Psoas muscle (tissue), 8 donors: ENCODE data around the gene ZNF610. TPM values are rescaled to one million over a fixed set of nuclear protein-coding genes. Genes with fewer than 3 reads are reported as not detected.

Experiments
- ATAC-seq, 4 donors: fragments of 200-7000 bp; cut with Tn5 transposase; one replicate each; pipeline ENCODE4 v1.9.1; 2020; ENCODE audit warnings: moderate library complexity in 3 of 4, mild to moderate bottlenecking in 2 of 4
- DNase-seq, 2 donors: peaks; one replicate each; pipeline ENCODE4 v3.0.0-alpha.2; 2020
- H3K27ac ChIP-seq: fragments of 200-600 bp; one replicate; pipeline ENCODE4 v1.8.0; 2022
- H3K27me3 ChIP-seq, 3 donors: fragments of 200-600 bp in 1 of 3; one replicate each; pipeline versions ENCODE4 v1.6.1 to v1.8.0; 2013 to 2022; ENCODE audit warnings: low read length in 2 of 3, mild to moderate bottlenecking in 2 of 3, moderate library complexity in 1 of 3; ENCODE audit not compliant: insufficient read depth in 3 of 3
- H3K36me3 ChIP-seq, 2 donors: fragments of 200-600 bp in 1 of 2; one replicate each; pipeline versions ENCODE4 v1.6.1 to v1.8.0; 2013 to 2022; ENCODE audit warnings: low read depth in 1 of 2, mild to moderate bottlenecking in 1 of 2, moderate library complexity in 1 of 2; ENCODE audit not compliant: insufficient read depth in 1 of 2
- H3K4me1 ChIP-seq: fragments of 200-600 bp; one replicate; pipeline ENCODE4 v1.8.0; 2022
- H3K4me3 ChIP-seq: fragments of 200-600 bp; one replicate; pipeline ENCODE4 v1.8.0; 2022; ENCODE audit warnings: mild to moderate bottlenecking
- H3K9me3 ChIP-seq: fragments of 200-600 bp; one replicate; pipeline ENCODE4 v1.8.0; 2022
- CTCF ChIP-seq: fragments of 200-600 bp; IDR thresholded peaks from one replicate; pipeline ENCODE4 v1.8.0; 2022; ENCODE audit warnings: antibody characterized with exemption
- WGBS, 3 donors: extraction: QIAGEN DNeasy Blood & Tissue Kit; methylation state at CpG; one replicate each; pipeline versions ENCODE4 v1.1.6 to v1.1.7; 2013; 5-methylcytosine and 5-hydroxymethylcytosine counted together
- intact Hi-C, 2 donors: fragments of 100-400 bp; cut with DNase I; formaldehyde crosslinking; loops; one replicate each; pipeline versions ENCODE4 v1.11.0 to v1.14.2; 2022
- polyA plus RNA-seq, 3 donors: library from polyadenylated mRNA; stranded (reverse); fragments of 200-250 nt; gene quantifications; one replicate each; pipeline ENCODE4 v1.2.3, GENCODE V29; 2013
- total RNA-seq, 4 donors: library from RNA; stranded (reverse); fragmentation: NEBNext Ultra II Directional in 2 of 4; extraction: Animal tissue kit (Norgen Biotek cat#: 25700) in 2 of 4; gene quantifications; one replicate each; pipeline versions ENCODE4 v1.2.1 to v1.2.4, GENCODE V29; 2021 to 2023
- donor health status: healthy with polysubstance abuse.
- donor health status: DM: no; HTN: no; CAD: no; lungs with moderate emphysema.
- donor health status: Bipolar disorder and iron deficiency.
- donor health status: healthy.
- donor health status: DM: yes; HTN: yes; CAD: no.
- donor health status: DM: no; HTN: no; CAD: no.
- donor health status: DM: no; HTN: no; CAD: no.
- donor health status: DM: yes; HTN: yes; CAD: no.

The ZNF610 gene
- total and polyA plus RNA-seq, 7 donors, result 0.06 to 3.7 (median 0.62) TPM

DNA sequence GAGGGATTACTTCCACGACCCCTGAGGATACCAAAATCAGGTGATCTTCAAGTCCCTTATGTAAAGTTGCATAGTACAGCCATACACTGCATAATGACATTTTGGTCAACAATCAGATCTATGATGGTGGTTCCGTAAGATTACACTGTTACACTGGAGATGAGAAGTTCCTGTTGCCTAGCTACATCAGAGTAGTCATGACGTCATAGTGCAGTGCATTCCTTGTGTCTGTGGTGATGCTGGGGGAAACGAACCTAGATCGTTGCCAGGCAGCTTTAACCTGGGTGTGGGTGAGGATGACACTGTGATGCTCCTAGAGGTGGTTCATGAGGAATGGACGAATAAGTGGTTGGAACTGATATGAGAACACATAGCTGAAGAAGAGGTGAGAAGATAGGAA, 9.1 kb downstream of the ZNF610 start:
- DNase-seq, result no peak
- Histone ChIP-seq H3K4me3 (no peak overlapping the region), H3K9me3 (peaks cover 6% of the 10 kb centered on the region), H3K36me3 (peaks cover 10 to 18% of the 10 kb centered on the region in 2 donors), H3K27me3 (no peaks in the 10 kb centered on the region), H3K27ac (no peak overlapping the region), H3K4me1 (no peaks in the 10 kb centered on the region)
- no peak for ATAC-seq
- WGBS, 3 donors, result 84 to 86% (median 85%) methylated on average over 6 of the region's 6 CpGs
- intact Hi-C loops, result no loop called here
- TF ChIP-seq CTCF, result no peak

DNA sequence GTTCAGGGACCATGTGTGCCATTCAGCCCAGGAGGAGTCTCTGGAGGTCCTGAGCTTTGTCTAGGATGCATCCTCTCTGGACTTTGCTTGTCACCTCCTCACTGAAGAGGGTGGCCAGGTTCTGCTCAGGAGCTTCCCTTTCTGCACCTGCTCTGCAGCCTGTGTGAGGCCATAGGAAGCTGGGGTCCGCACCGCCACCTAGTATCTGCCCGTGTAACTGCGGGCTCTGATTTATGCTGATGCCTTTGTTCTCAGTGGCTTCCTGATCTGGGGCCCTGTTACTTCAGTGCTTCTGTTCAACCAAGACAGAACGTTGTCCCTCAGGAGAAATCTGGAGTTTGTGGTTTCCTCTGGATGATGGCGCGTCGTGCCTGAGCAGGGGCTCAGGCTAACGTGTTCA, 15.5 kb downstream of the ZNF610 start:
- Histone ChIP-seq H3K27me3 (no peaks in the 10 kb centered on the region), H3K36me3 (peaks cover 18 to 47% of the 10 kb centered on the region in 2 donors), H3K27ac (no peak overlapping the region), H3K9me3 (peaks cover 10% of the 10 kb centered on the region), H3K4me1 (no peaks in the 10 kb centered on the region), H3K4me3 (no peak overlapping the region)
- WGBS, 3 donors, result 63 to 74% (median 68%) methylated on average over 9 of the region's 9 CpGs
- DNase-seq (no peak), ATAC-seq (no peak)
- intact Hi-C loops, result no loop called here
- TF ChIP-seq CTCF, result no peak

DNA sequence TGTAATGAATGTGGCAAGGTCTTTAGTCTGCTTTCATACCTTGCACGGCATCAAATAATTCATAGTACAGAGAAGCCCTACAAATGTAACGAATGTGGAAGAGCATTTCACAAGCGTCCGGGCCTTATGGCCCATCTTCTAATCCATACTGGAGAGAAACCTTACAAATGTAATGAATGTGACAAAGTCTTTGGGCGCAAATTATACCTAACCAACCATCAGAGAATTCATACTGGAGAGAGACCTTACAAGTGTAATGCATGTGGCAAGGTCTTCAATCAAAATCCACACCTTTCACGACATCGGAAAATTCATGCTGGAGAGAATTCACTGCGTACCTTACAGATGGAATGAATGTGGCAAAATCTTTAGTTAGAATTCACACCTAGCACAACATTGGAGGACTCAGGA, 30.4 kb downstream of the ZNF610 start:
- peaks cover 5 to 11% of the 10 kb centered on the region in 2 donors for H3K36me3 ChIP-seq
- no peak overlapping the region for H3K27ac ChIP-seq
- intact Hi-C loops, result no loop called here
- no peak for TF ChIP-seq CTCF
- no peak for DNase-seq
- no peak overlapping the region for H3K4me3 ChIP-seq
- ATAC-seq, result no peak
- 97 to 98% (median 98%) methylated on average over 8 of the region's 8 CpGs for WGBS, 3 donors
- H3K27me3 ChIP-seq, result no peaks in the 10 kb centered on the region
- peaks cover 3% of the 10 kb centered on the region for H3K4me1 ChIP-seq
- H3K9me3 ChIP-seq, result peaks cover 55% of the 10 kb centered on the region

DNA sequence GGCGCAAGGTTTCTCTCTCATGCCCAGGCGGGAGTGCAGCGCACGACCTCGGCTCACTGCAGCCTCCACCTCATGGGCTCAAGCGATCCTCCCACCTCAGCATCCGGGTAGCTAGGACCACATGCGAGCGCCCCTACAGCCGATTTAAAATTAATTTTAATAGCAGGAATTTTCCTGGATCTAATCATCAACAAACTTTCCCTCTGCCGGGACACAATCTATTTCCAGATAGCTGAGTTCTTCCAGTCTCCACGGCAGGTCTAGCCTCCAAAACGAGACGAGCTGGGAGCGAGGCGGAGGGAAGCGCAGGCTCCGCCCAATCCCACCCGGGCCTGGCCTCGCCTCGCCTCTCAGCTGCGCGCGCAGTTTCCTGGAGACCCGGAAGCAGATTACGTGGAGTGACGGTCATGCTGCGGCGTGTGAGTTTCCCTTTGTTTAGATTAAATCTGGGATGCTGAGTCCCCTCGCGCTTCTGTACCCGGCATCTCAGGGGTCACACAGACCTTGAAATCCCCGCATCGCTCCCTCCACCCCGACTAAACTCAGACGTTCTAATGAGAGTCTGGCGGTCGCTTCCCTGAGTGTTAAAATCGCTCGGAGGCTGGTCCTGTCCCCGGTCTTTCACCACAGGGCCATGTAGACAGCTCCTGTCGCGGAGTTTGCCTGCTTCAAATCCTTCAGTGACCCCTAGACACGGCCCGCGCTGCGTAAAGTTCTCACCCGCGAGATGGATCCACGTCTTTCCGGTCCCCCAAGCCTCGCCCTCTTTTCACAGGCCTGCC, 33.7 kb downstream of the ZNF610 start, which contains the start of gene ZNF880:
TSS of gene ZNF880 (plus strand) at position 365 of the 782 bp plus-strand sequence. CDS start at position 408, 43 bp downstream.
- WGBS, 3 donors, result 1% methylated on average over 52 of the region's 52 CpGs
- Histone ChIP-seq H3K9me3 (peaks cover 39% of the 10 kb centered on the region), H3K27me3 (no peaks in the 10 kb centered on the region), H3K4me1 (peaks cover 3% of the 10 kb centered on the region), H3K27ac (peak within 1 kb of the TSS; percentile 95), H3K4me3 (peak within 1 kb of the TSS; percentile 86), H3K36me3 (peaks cover 9 to 30% of the 10 kb centered on the region in 2 donors)
- intact Hi-C loops, result no loop called here
- ATAC-seq, result peak; percentile 100
- TF ChIP-seq CTCF, result peak; percentile 10
- DNase-seq, result peak; percentile 94 to 96
